ENCODE measurements around the gene CEP57. TPM values are rescaled to one million over a fixed set of nuclear protein-coding genes. Genes with fewer than 3 reads are reported as not detected.
A peak's percentile ranks its signal among the peaks of the same experiment; 100 is the strongest.

The CEP57 gene
- total and polyA plus RNA-seq, 2 of the 13 experiments (the other 11 are each of a cell fraction or from before 2014, with no cell fraction given): 34.3 to 59.4 TPM

DNA sequence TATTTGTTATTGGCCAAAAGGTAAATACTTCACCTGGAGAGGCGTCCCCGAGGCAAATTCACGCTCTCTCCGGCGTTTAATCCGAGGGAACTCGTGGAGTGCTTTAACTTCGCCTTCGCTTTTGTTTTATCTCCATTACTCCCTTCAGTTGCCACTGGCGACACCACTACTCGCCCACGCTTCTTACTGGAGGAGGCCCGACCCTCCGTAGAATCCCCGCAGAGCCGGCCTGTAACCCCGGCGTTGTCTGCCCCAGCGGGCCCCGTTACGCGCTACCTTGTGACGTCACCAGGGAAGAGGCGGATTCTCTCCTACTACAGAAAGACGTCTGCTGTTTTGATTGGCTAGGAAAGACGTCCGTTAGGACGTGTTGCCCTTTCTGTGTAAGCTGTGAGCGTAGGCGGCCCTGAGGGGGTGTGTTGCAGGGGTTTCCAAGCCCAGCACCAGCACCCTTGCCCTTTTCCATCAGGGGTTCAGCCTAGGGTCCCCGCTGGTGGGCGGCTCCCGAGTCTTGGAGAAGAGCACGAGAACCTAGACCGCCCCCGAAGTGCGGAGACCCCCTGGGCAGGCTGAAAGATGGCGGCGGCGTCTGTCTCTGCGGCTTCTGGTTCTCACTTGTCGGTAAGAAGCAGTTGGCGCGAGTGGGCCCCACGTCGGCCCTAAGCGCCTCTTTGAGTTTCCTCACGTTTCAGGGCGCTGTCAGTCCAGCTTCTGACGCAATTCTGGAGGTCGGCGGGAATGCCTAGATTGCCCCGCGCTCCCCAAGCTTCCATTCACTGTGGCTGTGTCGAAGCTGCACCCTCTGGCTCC is at the start of gene CEP57 (continued):
- no peak for TF ChIP-seq HNF4G (IDR thresholded peaks at IDR 0.05; ENCODE audit: borderline replicate concordance, low read depth, low read length)
- no peak for TF ChIP-seq HNF4G (CRISPR knock-in tag; IDR thresholded peaks at IDR 0.05; ENCODE audit: borderline replicate concordance, low read depth)
- no peak; the same call in 1 of the 2 replicates for TF ChIP-seq ZNF749 (CRISPR knock-in tag; IDR thresholded peaks at IDR 0.05; ENCODE audit: borderline replicate concordance)
- no peak for TF ChIP-seq REXO4 (CRISPR knock-in tag; IDR thresholded peaks at IDR 0.05; ENCODE audit: borderline replicate concordance)
- no peak for TF ChIP-seq TCF7L2 (IDR thresholded peaks at IDR 0.05; ENCODE audit: low read depth, low read length)
- TF ChIP-seq HOXD1 (CRISPR knock-in tag; IDR thresholded peaks at IDR 0.05): no peak
- no peak for TF ChIP-seq MTF1 (CRISPR knock-in tag; IDR thresholded peaks at IDR 0.05)
- no peak for TF ChIP-seq MXD4 (CRISPR knock-in tag; IDR thresholded peaks at IDR 0.05)
- no peak for TF ChIP-seq ZSCAN22 (CRISPR knock-in tag; IDR thresholded peaks at IDR 0.05)
- no peak for TF ChIP-seq JUN (CRISPR knock-in tag; IDR thresholded peaks at IDR 0.05)
- no peak for TF ChIP-seq USF2 (IDR thresholded peaks at IDR 0.05; ENCODE audit: low read depth, low read length)
- TF ChIP-seq USF2 (CRISPR knock-in tag; IDR thresholded peaks at IDR 0.05; ENCODE audit: borderline replicate concordance): no peak
- TF ChIP-seq NR0B2 (CRISPR knock-in tag; IDR thresholded peaks at IDR 0.05): no peak
- no peak for TF ChIP-seq ONECUT2 (CRISPR knock-in tag; IDR thresholded peaks at IDR 0.05)
- peak; percentile 14; the same call in 1 of the 2 replicates for TF ChIP-seq ZNF704 (CRISPR knock-in tag; IDR thresholded peaks at IDR 0.05; ENCODE audit: borderline replicate concordance)
- TF ChIP-seq NR1H2 (CRISPR knock-in tag; IDR thresholded peaks at IDR 0.05; ENCODE audit: borderline replicate concordance, low read depth): no peak
- 0 out of 2 replicates have a peak, but pooled peaks have one; percentile 14 for TF ChIP-seq BRCA1 (CRISPR knock-in tag; IDR thresholded peaks at IDR 0.05)
- TF ChIP-seq RBFOX2 (IDR thresholded peaks at IDR 0.05; ENCODE audit: low read depth, low read length): peak; percentile 47
- TF ChIP-seq, protein P1, sequence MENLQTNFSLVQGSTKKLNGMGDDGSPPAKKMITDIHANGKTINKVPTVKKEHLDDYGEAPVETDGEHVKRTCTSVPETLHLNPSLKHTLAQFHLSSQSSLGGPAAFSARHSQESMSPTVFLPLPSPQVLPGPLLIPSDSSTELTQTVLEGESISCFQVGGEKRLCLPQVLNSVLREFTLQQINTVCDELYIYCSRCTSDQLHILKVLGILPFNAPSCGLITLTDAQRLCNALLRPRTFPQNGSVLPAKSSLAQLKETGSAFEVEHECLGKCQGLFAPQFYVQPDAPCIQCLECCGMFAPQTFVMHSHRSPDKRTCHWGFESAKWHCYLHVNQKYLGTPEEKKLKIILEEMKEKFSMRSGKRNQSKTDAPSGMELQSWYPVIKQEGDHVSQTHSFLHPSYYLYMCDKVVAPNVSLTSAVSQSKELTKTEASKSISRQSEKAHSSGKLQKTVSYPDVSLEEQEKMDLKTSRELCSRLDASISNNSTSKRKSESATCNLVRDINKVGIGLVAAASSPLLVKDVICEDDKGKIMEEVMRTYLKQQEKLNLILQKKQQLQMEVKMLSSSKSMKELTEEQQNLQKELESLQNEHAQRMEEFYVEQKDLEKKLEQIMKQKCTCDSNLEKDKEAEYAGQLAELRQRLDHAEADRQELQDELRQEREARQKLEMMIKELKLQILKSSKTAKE (CRISPR knock-in tag; IDR thresholded peaks at IDR 0.05; ENCODE audit: borderline replicate concordance): no peak
- no peak for TF ChIP-seq ESRRA (CRISPR knock-in tag; IDR thresholded peaks at IDR 0.05; ENCODE audit: low read depth)
- no peak for TF ChIP-seq ETV5 (CRISPR knock-in tag; IDR thresholded peaks at IDR 0.05; ENCODE audit: borderline replicate concordance)
- peak; percentile 81 for TF ChIP-seq SRSF1 (optimal IDR thresholded peaks at IDR 0.05; ENCODE audit: low read depth, low read length)
- no peak for TF ChIP-seq U2AF1 (optimal IDR thresholded peaks at IDR 0.05; ENCODE audit: low read depth, low read length)
